ENCODE measurements around the gene ACSF2.

The ACSF2 gene

DNA sequence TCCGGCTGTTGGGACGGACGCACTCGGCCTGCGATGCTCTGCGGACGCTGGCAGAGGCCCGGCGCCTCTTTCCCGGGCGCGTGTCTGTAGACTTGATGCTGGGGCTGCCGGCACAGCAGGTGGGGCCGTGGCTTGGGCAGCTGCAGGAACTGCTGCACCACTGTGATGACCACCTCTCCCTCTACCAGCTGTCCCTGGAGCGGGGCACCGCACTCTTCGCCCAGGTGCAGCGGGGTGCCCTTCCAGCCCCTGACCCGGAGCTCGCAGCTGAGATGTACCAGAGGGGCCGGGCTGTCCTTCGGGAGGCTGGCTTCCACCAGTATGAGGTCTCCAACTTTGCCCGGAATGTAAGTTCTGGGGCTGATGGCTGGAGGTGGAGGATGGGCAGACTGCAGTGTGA is 56.1 kb downstream of the ACSF2 start:
- ATAC-seq (replicated peaks; ENCODE audit: extremely low read depth, poor library complexity, severe bottlenecking) (no peak), DNase-seq (ENCODE audit: low spot score in 2 of 2) (no peak)
- peaks cover 21% of the 10 kb centered on the region for H3K4me1 Mint-ChIP-seq
- no peaks in the 10 kb centered on the region for H3K9me3 Mint-ChIP-seq
- H3K36me3 Mint-ChIP-seq (ENCODE audit: insufficient read depth): peaks cover 24% of the 10 kb centered on the region
- no peaks in the 10 kb centered on the region for H3K27me3 Mint-ChIP-seq
- no peak overlapping the region for H3K4me3 Mint-ChIP-seq
- H3K27ac Mint-ChIP-seq (ENCODE audit: low read depth): no peak overlapping the region

DNA sequence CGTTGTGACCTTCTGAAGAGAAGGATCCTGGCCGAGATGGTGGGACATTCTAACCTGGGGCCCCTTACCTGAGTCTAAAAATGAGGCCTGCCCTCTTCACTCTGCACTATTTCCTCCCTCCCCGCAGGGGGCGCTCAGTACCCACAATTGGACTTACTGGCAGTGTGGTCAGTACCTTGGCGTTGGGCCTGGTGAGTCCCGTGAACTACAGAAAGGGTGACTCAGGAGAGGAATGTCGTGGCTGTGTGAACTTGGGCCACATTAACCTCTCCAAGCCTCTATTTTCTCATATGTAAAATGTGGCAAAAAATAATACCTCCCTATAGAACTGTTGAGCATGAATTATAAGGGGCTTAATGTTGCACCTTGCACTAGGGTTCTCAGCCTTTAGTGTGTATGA is 56.5 kb downstream of the ACSF2 start:
- Mint-ChIP-seq H3K27ac (ENCODE audit: low read depth) (no peak overlapping the region), H3K27me3 (no peaks in the 10 kb centered on the region), H3K4me3 (no peak overlapping the region), H3K9me3 (no peaks in the 10 kb centered on the region), H3K36me3 (ENCODE audit: insufficient read depth) (peaks cover 24% of the 10 kb centered on the region), H3K4me1 (peaks cover 21% of the 10 kb centered on the region)
- DNase-seq (ENCODE audit: low spot score in 2 of 2) (peak; percentile 49 to 65), ATAC-seq (replicated peaks; ENCODE audit: extremely low read depth, poor library complexity, severe bottlenecking) (no peak)

DNA sequence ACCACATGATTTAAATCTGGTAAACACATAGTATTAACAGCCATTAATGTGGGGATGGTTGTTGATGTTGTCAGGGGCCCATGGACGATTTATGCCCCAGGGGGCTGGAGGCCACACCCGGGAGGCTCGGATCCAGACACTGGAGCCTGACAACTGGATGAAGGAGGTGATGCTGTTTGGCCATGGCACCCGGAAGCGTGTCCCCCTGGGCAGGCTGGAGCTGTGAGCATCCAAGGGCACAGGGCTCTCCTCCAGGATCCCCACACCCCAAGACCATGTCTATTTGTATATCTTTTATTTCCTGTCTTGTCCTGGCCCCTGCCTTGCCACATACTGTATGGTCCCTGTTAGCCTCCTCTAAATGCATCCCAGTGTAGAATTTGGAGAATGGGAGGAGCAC is 57.2 kb downstream of the ACSF2 start:
- no peak for ATAC-seq (replicated peaks; ENCODE audit: extremely low read depth, poor library complexity, severe bottlenecking)
- H3K36me3 Mint-ChIP-seq (ENCODE audit: insufficient read depth): peaks cover 24% of the 10 kb centered on the region
- peaks cover 17% of the 10 kb centered on the region for H3K4me1 Mint-ChIP-seq
- no peak overlapping the region for H3K4me3 Mint-ChIP-seq
- no peaks in the 10 kb centered on the region for H3K27me3 Mint-ChIP-seq
- H3K27ac Mint-ChIP-seq (ENCODE audit: low read depth): no peak overlapping the region
- H3K9me3 Mint-ChIP-seq: no peaks in the 10 kb centered on the region
- no peak for DNase-seq (ENCODE audit: low spot score in 2 of 2)

- Mint-ChIP-seq H3K27ac (ENCODE audit: low read depth) (peak overlapping the region; percentile 22), H3K9me3 (no peaks in the 10 kb centered on the region)
Measured at GRCh38 chr17:50484386-50485155, 58.6 kb downstream of the ACSF2 start.

GRCh38 chr17:50487213-50488096 is 61.4 kb downstream of the ACSF2 start:
- Mint-ChIP-seq H3K27me3 (no peaks in the 10 kb centered on the region), H3K4me3 (no peak overlapping the region), H3K9me3 (no peaks in the 10 kb centered on the region), H3K36me3 (ENCODE audit: insufficient read depth) (peaks cover 22% of the 10 kb centered on the region), H3K27ac (ENCODE audit: low read depth) (no peak overlapping the region), H3K4me1 (no peaks in the 10 kb centered on the region)
- ATAC-seq (replicated peaks; ENCODE audit: extremely low read depth, poor library complexity, severe bottlenecking): no peak
- no peak for DNase-seq (ENCODE audit: low spot score in 2 of 2)

More at GRCh38 chr17:50484386-50485155, 58.6 kb downstream of the ACSF2 start:
- H3K27me3 Mint-ChIP-seq: no peaks in the 10 kb centered on the region
- no peak for ATAC-seq (replicated peaks; ENCODE audit: extremely low read depth, poor library complexity, severe bottlenecking)
- peaks cover 9% of the 10 kb centered on the region for H3K4me1 Mint-ChIP-seq
- no peak for DNase-seq (ENCODE audit: low spot score in 2 of 2)
- peaks cover 22% of the 10 kb centered on the region for H3K36me3 Mint-ChIP-seq (ENCODE audit: insufficient read depth)
- no peak overlapping the region for H3K4me3 Mint-ChIP-seq

DNA sequence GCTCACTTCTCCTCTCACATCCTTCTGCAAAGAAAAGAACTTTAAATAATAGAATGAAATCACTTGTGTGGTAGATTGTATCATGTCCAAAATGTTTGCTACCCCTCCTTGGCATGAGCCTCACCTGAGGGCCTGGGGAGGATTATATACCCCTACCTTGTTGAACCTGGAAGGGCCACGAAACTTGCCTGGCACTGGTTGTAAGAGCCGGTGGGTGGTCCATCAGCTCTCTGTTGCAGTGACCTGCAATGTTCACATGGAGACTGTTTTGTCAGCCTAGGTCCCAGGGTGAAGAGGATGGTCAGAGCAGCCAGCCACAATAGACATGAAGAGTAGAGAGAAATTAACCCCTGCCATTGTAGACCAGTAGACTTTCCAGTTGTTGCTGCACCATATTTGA is 62.9 kb downstream of the ACSF2 start:
- H3K27me3 Mint-ChIP-seq: no peaks in the 10 kb centered on the region
- DNase-seq (ENCODE audit: low spot score in 2 of 2) (no peak), ATAC-seq (replicated peaks; ENCODE audit: extremely low read depth, poor library complexity, severe bottlenecking) (no peak)
- H3K9me3 Mint-ChIP-seq: no peaks in the 10 kb centered on the region
- H3K4me1 Mint-ChIP-seq: no peaks in the 10 kb centered on the region
- peaks cover 16% of the 10 kb centered on the region for H3K36me3 Mint-ChIP-seq (ENCODE audit: insufficient read depth)
- H3K27ac Mint-ChIP-seq (ENCODE audit: low read depth): no peak overlapping the region
- H3K4me3 Mint-ChIP-seq: no peak overlapping the region

DNA sequence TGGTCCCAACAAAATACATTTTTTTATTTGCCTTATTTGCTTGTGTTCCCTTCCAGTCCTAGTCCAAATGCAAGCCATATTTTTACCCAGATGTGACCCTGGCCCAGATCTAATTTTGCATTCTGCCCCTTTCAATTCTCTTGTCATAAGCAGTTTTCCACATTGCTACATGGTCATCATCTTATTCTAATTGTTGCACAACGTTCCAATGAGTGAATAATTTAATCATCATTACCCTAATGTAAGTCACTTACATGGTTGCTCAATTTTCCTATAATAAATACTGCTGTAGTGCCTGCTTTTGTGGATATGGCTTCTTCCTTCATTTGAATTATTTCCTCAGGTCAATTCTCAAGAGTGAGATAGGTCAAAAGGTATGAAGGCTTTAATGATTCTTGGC is 65.5 kb downstream of the ACSF2 start:
- DNase-seq (ENCODE audit: low spot score in 2 of 2) (no peak), ATAC-seq (replicated peaks; ENCODE audit: extremely low read depth, poor library complexity, severe bottlenecking) (no peak)
- Mint-ChIP-seq H3K27me3 (no peaks in the 10 kb centered on the region), H3K27ac (ENCODE audit: low read depth) (no peak overlapping the region), H3K4me3 (no peak overlapping the region), H3K4me1 (no peaks in the 10 kb centered on the region), H3K9me3 (no peaks in the 10 kb centered on the region), H3K36me3 (ENCODE audit: insufficient read depth) (peaks cover 3% of the 10 kb centered on the region)

DNA sequence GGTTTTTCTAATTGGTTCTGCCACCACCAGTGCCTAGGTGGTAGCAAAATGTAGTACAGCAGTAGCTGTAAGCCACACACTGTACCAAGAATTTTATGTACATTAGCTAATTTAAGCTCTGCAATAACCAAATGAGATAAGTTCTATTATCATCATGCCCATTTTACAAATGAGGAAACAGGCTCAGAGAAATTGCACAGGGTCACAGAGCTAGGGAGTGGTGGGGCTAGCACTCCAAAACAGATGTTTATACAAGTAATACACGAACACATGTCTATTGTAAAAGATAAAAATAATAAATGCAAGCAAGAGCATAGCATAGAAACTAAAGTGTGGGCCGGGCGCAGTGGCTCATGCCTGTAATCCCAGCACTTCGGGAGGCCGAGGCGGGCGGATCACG is 66.2 kb downstream of the ACSF2 start:
- Mint-ChIP-seq H3K27ac (ENCODE audit: low read depth) (no peak overlapping the region), H3K4me1 (no peaks in the 10 kb centered on the region), H3K4me3 (no peak overlapping the region), H3K9me3 (no peaks in the 10 kb centered on the region), H3K36me3 (ENCODE audit: insufficient read depth) (peaks cover 3% of the 10 kb centered on the region), H3K27me3 (no peaks in the 10 kb centered on the region)
- ATAC-seq (replicated peaks; ENCODE audit: extremely low read depth, poor library complexity, severe bottlenecking): no peak
- DNase-seq (ENCODE audit: low spot score in 2 of 2): no peak

GRCh38 chr17:50493744-50494143 is 67.7 kb downstream of the ACSF2 start:
- DNase-seq (ENCODE audit: low spot score in 2 of 2) (no peak), ATAC-seq (replicated peaks; ENCODE audit: extremely low read depth, poor library complexity, severe bottlenecking) (no peak)
- H3K27ac Mint-ChIP-seq (ENCODE audit: low read depth): no peak overlapping the region
- peaks cover 4% of the 10 kb centered on the region for H3K36me3 Mint-ChIP-seq (ENCODE audit: insufficient read depth)
- no peak overlapping the region for H3K4me3 Mint-ChIP-seq
- no peaks in the 10 kb centered on the region for H3K4me1 Mint-ChIP-seq
- H3K27me3 Mint-ChIP-seq: no peaks in the 10 kb centered on the region
- no peaks in the 10 kb centered on the region for H3K9me3 Mint-ChIP-seq

DNA sequence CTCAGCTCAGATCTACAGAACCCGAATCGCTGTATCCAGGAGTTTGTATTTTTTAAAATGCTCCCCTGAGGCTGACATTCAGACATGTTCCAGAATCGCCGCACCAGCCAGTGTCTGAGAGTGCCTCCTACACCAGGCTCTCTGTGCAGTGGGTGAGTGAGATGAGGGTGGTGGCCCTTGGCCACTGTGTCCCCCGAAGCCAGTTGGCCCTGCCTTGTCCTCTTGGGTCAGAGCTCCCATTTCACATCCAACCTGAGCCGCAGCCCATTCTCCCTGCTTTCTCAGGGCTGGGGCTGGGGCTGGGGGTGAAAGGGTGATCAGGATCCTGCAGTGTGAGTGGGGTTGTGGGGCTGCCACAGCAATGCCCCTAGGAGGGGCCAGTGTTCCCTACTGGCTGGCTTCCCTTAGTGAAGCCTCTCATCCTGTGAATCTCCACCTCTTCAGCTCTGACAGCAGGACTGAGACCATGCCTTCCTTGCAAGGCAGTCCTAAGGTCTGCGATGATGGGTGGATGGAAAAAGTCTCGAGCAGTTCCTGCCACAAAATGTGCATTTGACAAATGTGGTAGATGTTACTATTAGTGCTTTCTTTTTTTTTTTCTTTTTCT is 69.3 kb downstream of the ACSF2 start:
- no peak overlapping the region for H3K4me3 Mint-ChIP-seq

GRCh38 chr17:50495918-50496317 is 69.9 kb downstream of the ACSF2 start:
- Mint-ChIP-seq H3K27ac (ENCODE audit: low read depth) (no peak overlapping the region), H3K4me3 (no peak overlapping the region), H3K36me3 (ENCODE audit: insufficient read depth) (peaks cover 4% of the 10 kb centered on the region), H3K9me3 (no peaks in the 10 kb centered on the region), H3K27me3 (no peaks in the 10 kb centered on the region), H3K4me1 (no peaks in the 10 kb centered on the region)
- ATAC-seq (replicated peaks; ENCODE audit: extremely low read depth, poor library complexity, severe bottlenecking) (no peak), DNase-seq (ENCODE audit: low spot score in 2 of 2) (no peak)

More for the DNA sequence above, 69.3 kb downstream of the ACSF2 start:
- Mint-ChIP-seq H3K9me3 (no peaks in the 10 kb centered on the region), H3K27ac (ENCODE audit: low read depth) (no peak overlapping the region), H3K4me1 (no peaks in the 10 kb centered on the region), H3K36me3 (ENCODE audit: insufficient read depth) (peaks cover 4% of the 10 kb centered on the region), H3K27me3 (no peaks in the 10 kb centered on the region)
- ATAC-seq (replicated peaks; ENCODE audit: extremely low read depth, poor library complexity, severe bottlenecking) (no peak), DNase-seq (ENCODE audit: low spot score in 2 of 2) (no peak)

- Mint-ChIP-seq H3K4me3 (no peak overlapping the region), H3K27me3 (no peaks in the 10 kb centered on the region), H3K36me3 (ENCODE audit: insufficient read depth) (peaks cover 4% of the 10 kb centered on the region), H3K9me3 (no peaks in the 10 kb centered on the region), H3K27ac (ENCODE audit: low read depth) (no peak overlapping the region), H3K4me1 (no peaks in the 10 kb centered on the region)
- no peak for ATAC-seq (replicated peaks; ENCODE audit: extremely low read depth, poor library complexity, severe bottlenecking)
- DNase-seq (ENCODE audit: low spot score in 2 of 2): no peak
Measured at GRCh38 chr17:50498021-50498874, 72.2 kb downstream of the ACSF2 start.

Measured in central memory CD8-positive, alpha-beta T cell (primary cell).